Liver (tissue), 3 donors: Measurements from ENCODE around the gene SH3TC2.

Source experiments
- CTCF ChIP-seq: fragments of 150-350 bp; IDR thresholded peaks from 2 replicates; pipeline ENCODE4 v1.5.1; 2017; ENCODE audit warnings: improper control_type of control experiment, low read depth, low read length; ENCODE audit not compliant: missing input control
- EGR1 ChIP-seq, 2 donors: IDR thresholded peaks; 2 replicates each; pipeline ENCODE4 v1.6.1; 2016 to 2018; ENCODE audit warnings: antibody characterized with exemption in 2 of 2, low read depth in 2 of 2
- GABPA ChIP-seq, 2 donors: IDR thresholded peaks in 1 of 2; conservative IDR thresholded peaks in 1 of 2; 2 replicates each; pipeline ENCODE4 v1.6.1; 2016; ENCODE audit warnings: antibody characterized with exemption in 2 of 2, mild to moderate bottlenecking in 1 of 2, moderate library complexity in 1 of 2
- HNF4A ChIP-seq, 2 donors: conservative IDR thresholded peaks; 2 replicates each; pipeline ENCODE4 v1.6.1; 2016; ENCODE audit warnings: antibody characterized with exemption in 2 of 2, mild to moderate bottlenecking in 2 of 2
- HNF4G ChIP-seq: IDR thresholded peaks from 2 replicates; pipeline ENCODE4 v1.6.1; 2016; ENCODE audit warnings: antibody characterized with exemption
- JUND ChIP-seq, 2 donors: IDR thresholded peaks; 2 replicates each; pipeline ENCODE4 v1.6.1; 2016; ENCODE audit warnings: antibody characterized with exemption in 2 of 2
- MAX ChIP-seq: IDR thresholded peaks from 2 replicates; pipeline ENCODE4 v1.6.1; 2016; ENCODE audit warnings: antibody characterized with exemption
- RAD21 ChIP-seq, 2 donors: IDR thresholded peaks; 2 replicates each; pipeline ENCODE4 v1.6.1; 2016; ENCODE audit warnings: antibody characterized with exemption in 2 of 2, mild to moderate bottlenecking in 2 of 2
- REST ChIP-seq: IDR thresholded peaks from 2 replicates; pipeline ENCODE4 v1.6.1; 2016; ENCODE audit warnings: antibody characterized with exemption, mild to moderate bottlenecking
- TAF1 ChIP-seq: conservative IDR thresholded peaks from 2 replicates; pipeline ENCODE4 v1.6.1; 2016; ENCODE audit warnings: antibody characterized with exemption, mild to moderate bottlenecking
- ZBTB33 ChIP-seq: IDR thresholded peaks from 2 replicates; pipeline ENCODE4 v1.6.1; 2016; ENCODE audit warnings: antibody characterized with exemption
- TF ChIP-seq, protein P1 (sequence below): IDR thresholded peaks from 2 replicates; pipeline ENCODE4 v1.6.1; 2016; ENCODE audit warnings: antibody characterized with exemption
- donor health status: healthy.
- donor health status: healthy.

GRCh38 chr5:148990817-148991216 is 72.0 kb downstream of the SH3TC2 start:
- TF ChIP-seq JUND (IDR thresholded peaks at IDR 0.05) (no peak), CTCF (no peak), RAD21 (IDR thresholded peaks at IDR 0.05) (no peak), EGR1 (IDR thresholded peaks at IDR 0.05; ENCODE audit: low read depth in 2 of 2) (no peak), REST (no peak), HNF4A (conservative IDR thresholded peaks at IDR 0.05) (no peak), MAX (no peak), HNF4G (no peak), GABPA (IDR thresholded peaks at IDR 0.05 in 1 of 2, conservative IDR thresholded peaks at IDR 0.05 in 1 of 2) (no peak), ZBTB33 (no peak), TAF1 (no peak)
- TF ChIP-seq, protein P1, sequence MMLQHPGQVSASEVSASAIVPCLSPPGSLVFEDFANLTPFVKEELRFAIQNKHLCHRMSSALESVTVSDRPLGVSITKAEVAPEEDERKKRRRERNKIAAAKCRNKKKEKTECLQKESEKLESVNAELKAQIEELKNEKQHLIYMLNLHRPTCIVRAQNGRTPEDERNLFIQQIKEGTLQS: no peak
